Suprapubic skin (tissue), 4 donors: Measurements from ENCODE around the gene GALR2. TPM values are rescaled to one million over a fixed set of nuclear protein-coding genes. Genes with fewer than 3 reads are reported as not detected.
A peak's percentile ranks its signal among the peaks of the same experiment; 100 is the strongest.
"Not testable (repeated sequence)": the region's sequence is repeated elsewhere in the genome, so short reads cannot be mapped to it uniquely, and the experiment has no call there.

Experiments used
- DNase-seq, 2 donors: peaks; one replicate each; pipeline ENCODE4 v3.0.0-alpha.2; 2019; ENCODE audit warnings: low spot score in 2 of 2
- H3K27ac ChIP-seq: fragments of 200-600 bp; sonication (generic); one replicate; pipeline ENCODE4 v1.5.1; 2019
- H3K27me3 ChIP-seq: fragments of 200-600 bp; sonication (generic); one replicate; pipeline ENCODE4 v1.5.1; 2019
- H3K36me3 ChIP-seq: fragments of 200-600 bp; sonication (generic); one replicate; pipeline ENCODE4 v1.5.1; 2019
- H3K4me1 ChIP-seq: fragments of 200-600 bp; sonication (generic); one replicate; pipeline ENCODE4 v1.5.1; 2019
- H3K4me3 ChIP-seq: fragments of 200-600 bp; sonication (generic); one replicate; pipeline ENCODE4 v1.5.1; 2019; ENCODE audit warnings: mild to moderate bottlenecking
- H3K9me3 ChIP-seq: fragments of 200-600 bp; sonication (generic); one replicate; pipeline ENCODE4 v1.5.1; 2019
- CTCF ChIP-seq, 2 donors: fragments of 200-600 bp in 1 of 2; fragments of 450-650 bp in 1 of 2; sonication (generic) in 1 of 2; IDR thresholded peaks; one replicate each; pipeline ENCODE4 v1.5.1; 2016 to 2019; ENCODE audit warnings: antibody characterized with exemption in 2 of 2, mild to moderate bottlenecking in 1 of 2, moderate library complexity in 1 of 2
- EP300 ChIP-seq: sonication (generic); formaldehyde crosslinking; IDR thresholded peaks from one replicate; pipeline ENCODE4 v1.6.1; 2017; ENCODE audit warnings: antibody characterized with exemption
- POLR2A ChIP-seq, 2 donors: fragments of 450-650 bp; IDR thresholded peaks; one replicate each; pipeline ENCODE4 v1.6.1; 2017; ENCODE audit warnings: antibody characterized with exemption in 2 of 2, mild to moderate bottlenecking in 2 of 2, moderate library complexity in 2 of 2
- POLR2AphosphoS5 ChIP-seq, 3 donors: sonication (generic); formaldehyde crosslinking; IDR thresholded peaks; one replicate each; pipeline ENCODE4 v1.6.1; 2017; ENCODE audit warnings: antibody characterized with exemption in 3 of 3
- WGBS: methylation state at CpG from one replicate; pipeline ENCODE4 v1.1.5; 2018; 5-methylcytosine and 5-hydroxymethylcytosine counted together
- total RNA-seq, 4 donors: library from RNA; depleted of rRNA; stranded (reverse); fragments of >200 nt; gene quantifications; one replicate each; pipeline ENCODE4 v1.1.0, GENCODE V29; 2016

Gene GALR2
- total RNA-seq, 4 donors from 2014 or later = 1.2 TPM; not detected in 3

- H3K27ac ChIP-seq = no peak overlapping the region
- peaks cover 72% of the 10 kb centered on the region for H3K36me3 ChIP-seq
These were observed 23.0 kb upstream of the GALR2 start for GRCh38 chr17:76051561-76051960.

GRCh38 chr17:76053246-76054111 is 21.1 kb upstream of the GALR2 start:
- Histone ChIP-seq H3K36me3 (peaks cover 72% of the 10 kb centered on the region), H3K4me3 (peak overlapping the region; percentile 10), H3K4me1 (peaks cover 57% of the 10 kb centered on the region), H3K27ac (peak overlapping the region; percentile 85), H3K27me3 (no peaks in the 10 kb centered on the region), H3K9me3 (no peaks in the 10 kb centered on the region)
- no peak for DNase-seq
- no peak for TF ChIP-seq POLR2AphosphoS5 (IDR thresholded peaks at IDR 0.05)
- TF ChIP-seq EP300 = no peak
- TF ChIP-seq CTCF (IDR thresholded peaks at IDR 0.05) = no peak
- TF ChIP-seq POLR2A (IDR thresholded peaks at IDR 0.05) = no peak
- WGBS = 58% methylated on average over 17 of the region's 17 CpGs

More at GRCh38 chr17:76051561-76051960, 23.0 kb upstream of the GALR2 start:
- H3K4me1 ChIP-seq = peaks cover 51% of the 10 kb centered on the region
- no peak for DNase-seq
- H3K9me3 ChIP-seq = no peaks in the 10 kb centered on the region
- WGBS = 81% methylated on average over 6 of the region's 6 CpGs
- H3K27me3 ChIP-seq = no peaks in the 10 kb centered on the region
- no peak overlapping the region for H3K4me3 ChIP-seq
- TF ChIP-seq CTCF (IDR thresholded peaks at IDR 0.05) = no peak
- TF ChIP-seq EP300 = no peak
- no peak for TF ChIP-seq POLR2A (IDR thresholded peaks at IDR 0.05)

- DNase-seq = no peak
- Histone ChIP-seq H3K4me1 (peaks cover 57% of the 10 kb centered on the region), H3K9me3 (no peaks in the 10 kb centered on the region), H3K27me3 (no peaks in the 10 kb centered on the region), H3K4me3 (no peak overlapping the region), H3K27ac (peak overlapping the region; percentile 85), H3K36me3 (peaks cover 72% of the 10 kb centered on the region)
- 88% methylated on average over 4 of the region's 4 CpGs for WGBS
- TF ChIP-seq CTCF (IDR thresholded peaks at IDR 0.05) (no peak), POLR2AphosphoS5 (IDR thresholded peaks at IDR 0.05) (no peak), POLR2A (IDR thresholded peaks at IDR 0.05) (no peak), EP300 (no peak)
These were observed 20.5 kb upstream of the GALR2 start for GRCh38 chr17:76054112-76054476.

GRCh38 chr17:76056882-76057281 is 17.7 kb upstream of the GALR2 start:
- 58% methylated on average over 3 of the region's 3 CpGs for WGBS
- Histone ChIP-seq H3K4me3 (no peak overlapping the region), H3K36me3 (peaks cover 85% of the 10 kb centered on the region), H3K27me3 (no peaks in the 10 kb centered on the region), H3K4me1 (peaks cover 34% of the 10 kb centered on the region), H3K27ac (no peak overlapping the region), H3K9me3 (no peaks in the 10 kb centered on the region)
- DNase-seq = no peak
- TF ChIP-seq POLR2AphosphoS5 (IDR thresholded peaks at IDR 0.05) = peak in 1 of 3 donors; percentile 70
- peak in 1 of 2 donors; percentile 27 for TF ChIP-seq CTCF (IDR thresholded peaks at IDR 0.05)
- no peak for TF ChIP-seq POLR2A (IDR thresholded peaks at IDR 0.05)
- TF ChIP-seq EP300 = no peak

- not testable (repeated sequence) for H3K27ac ChIP-seq, H3K4me3 ChIP-seq, H3K9me3 ChIP-seq, DNase-seq, H3K27me3 ChIP-seq
- WGBS = 90% methylated on average over 6 of the region's 6 CpGs
- peaks cover 89% of the 10 kb centered on the region for H3K36me3 ChIP-seq
- peaks cover 29% of the 10 kb centered on the region for H3K4me1 ChIP-seq
These were observed 16.3 kb upstream of the GALR2 start for GRCh38 chr17:76058264-76058663.
